Mesenchymal stem cell (in vitro differentiated cells and primary cell): Measurements from ENCODE around the gene INHBC.
A peak's percentile ranks its signal among the peaks of the same experiment; 100 is the strongest.

Source experiments
- DNase-seq: peaks from one replicate; pipeline ENCODE4 v3.0.0-alpha.2; 2013
- H2AFZ ChIP-seq: one replicate; pipeline ENCODE4 v1.6.1; 2013; ENCODE audit warnings: low read depth, mild to moderate bottlenecking, control low read depth, inconsistent platforms, low read length, moderate library complexity
- H2AK5ac ChIP-seq: 2 replicates; pipeline ENCODE4 v1.6.1; 2013; ENCODE audit warnings: low read length, moderate library complexity, mild to moderate bottlenecking, inconsistent platforms; ENCODE audit not compliant: severe bottlenecking
- H2BK120ac ChIP-seq: one replicate; pipeline ENCODE4 v1.6.1; 2013; ENCODE audit warnings: low read depth, mild to moderate bottlenecking, inconsistent platforms, low read length, moderate library complexity
- H2BK12ac ChIP-seq, 2 experiments: one replicate each; pipeline ENCODE4 v1.6.1; 2013; ENCODE audit warnings: inconsistent platforms in 2 of 2, low read length in 2 of 2, mild to moderate bottlenecking in 2 of 2, moderate library complexity in 2 of 2, control low read depth in 1 of 2
- H2BK15ac ChIP-seq: one replicate; pipeline ENCODE4 v1.6.1; 2013; ENCODE audit warnings: mild to moderate bottlenecking, low read depth, inconsistent platforms; ENCODE audit not compliant: poor library complexity, severe bottlenecking
- H2BK5ac ChIP-seq: 2 replicates; pipeline ENCODE4 v1.6.1; 2013; ENCODE audit warnings: low read depth, mild to moderate bottlenecking, low read length, control low read depth, inconsistent platforms; ENCODE audit not compliant: poor library complexity, severe bottlenecking
- H3K14ac ChIP-seq, 2 experiments: one replicate each; pipeline ENCODE4 v1.6.1; 2013; ENCODE audit warnings: inconsistent platforms in 2 of 2, low read length in 2 of 2, control low read depth in 1 of 2, mild to moderate bottlenecking in 1 of 2, moderate library complexity in 1 of 2
- H3K18ac ChIP-seq, 2 experiments: one replicate each; pipeline ENCODE4 v1.6.1; 2013; ENCODE audit warnings: inconsistent platforms in 2 of 2, low read length in 2 of 2, control low read depth in 1 of 2, low read depth in 1 of 2, mild to moderate bottlenecking in 1 of 2
- H3K23ac ChIP-seq, 2 experiments: one replicate each; pipeline ENCODE4 v1.6.1; 2013; ENCODE audit warnings: inconsistent platforms in 2 of 2, low read length in 2 of 2, mild to moderate bottlenecking in 2 of 2, moderate library complexity in 2 of 2, control low read depth in 1 of 2
- H3K27ac ChIP-seq: 2 replicates; pipeline ENCODE4 v1.5.1; 2013; ENCODE audit warnings: mild to moderate bottlenecking, moderate library complexity, low read length, control low read depth, inconsistent platforms; ENCODE audit not compliant: poor library complexity, severe bottlenecking
- H3K27me3 ChIP-seq, 2 experiments: 2 replicates each; pipeline versions ENCODE4 v1.6.1 to v1.7.0; 2013; ENCODE audit warnings: low read length in 2 of 2, mild to moderate bottlenecking in 2 of 2, moderate library complexity in 2 of 2, control low read depth in 1 of 2, inconsistent platforms in 1 of 2; ENCODE audit not compliant: control insufficient read depth in 1 of 2, insufficient read depth in 1 of 2
- H3K36me3 ChIP-seq, 2 experiments: 2 replicates each; pipeline versions ENCODE4 v1.6.1 to v1.7.0; 2013; ENCODE audit warnings: low read length in 2 of 2, control low read depth in 1 of 2, inconsistent platforms in 1 of 2, low read depth in 1 of 2, mild to moderate bottlenecking in 1 of 2; ENCODE audit not compliant: insufficient read depth in 2 of 2, control insufficient read depth in 1 of 2
- H3K4ac ChIP-seq, 2 experiments: one replicate each; pipeline ENCODE4 v1.6.1; 2013; ENCODE audit warnings: inconsistent platforms in 2 of 2, low read length in 2 of 2, mild to moderate bottlenecking in 2 of 2, moderate library complexity in 2 of 2, control low read depth in 1 of 2, low read depth in 1 of 2
- H3K4me1 ChIP-seq: 2 replicates; pipeline ENCODE4 v1.6.1; 2013; ENCODE audit warnings: low read depth, low read length, control low read depth; ENCODE audit not compliant: control insufficient read depth, insufficient read depth
- H3K4me2 ChIP-seq: 2 replicates; pipeline ENCODE4 v1.6.1; 2013; ENCODE audit warnings: low read length, mild to moderate bottlenecking, inconsistent platforms; ENCODE audit not compliant: poor library complexity, severe bottlenecking
- H3K4me3 ChIP-seq, 2 experiments: 2 replicates each; pipeline versions ENCODE4 v1.5.1 to v1.7.0; 2013; ENCODE audit warnings: low read length in 2 of 2, mild to moderate bottlenecking in 2 of 2, control low read depth in 1 of 2, low read depth in 1 of 2; ENCODE audit not compliant: insufficient read depth in 1 of 2
- H3K79me1 ChIP-seq: replicated peaks from 2 replicates; pipeline ENCODE4 v1.6.1; 2013; ENCODE audit warnings: mild to moderate bottlenecking, control low read depth, low read length, inconsistent platforms; ENCODE audit not compliant: poor library complexity, severe bottlenecking
- H3K9ac ChIP-seq: 2 replicates; pipeline ENCODE4 v1.7.0; 2013; ENCODE audit warnings: mild to moderate bottlenecking, low read length, moderate library complexity
- H3K9me3 ChIP-seq: 2 replicates; pipeline ENCODE4 v1.7.0; 2013; ENCODE audit warnings: mild to moderate bottlenecking, low read length; ENCODE audit not compliant: control insufficient read depth
- H4K8ac ChIP-seq: one replicate; pipeline ENCODE4 v1.6.1; 2013; ENCODE audit warnings: inconsistent platforms, mild to moderate bottlenecking, low read length, moderate library complexity
- H4K91ac ChIP-seq: one replicate; pipeline ENCODE4 v1.6.1; 2013; ENCODE audit warnings: mild to moderate bottlenecking, low read length, inconsistent platforms
- WGBS: methylation state at CpG from one replicate; pipeline ENCODE4 v1.1.7; 2013; ENCODE audit warnings: mixed read lengths; 5-methylcytosine and 5-hydroxymethylcytosine counted together

Gene INHBC

DNA sequence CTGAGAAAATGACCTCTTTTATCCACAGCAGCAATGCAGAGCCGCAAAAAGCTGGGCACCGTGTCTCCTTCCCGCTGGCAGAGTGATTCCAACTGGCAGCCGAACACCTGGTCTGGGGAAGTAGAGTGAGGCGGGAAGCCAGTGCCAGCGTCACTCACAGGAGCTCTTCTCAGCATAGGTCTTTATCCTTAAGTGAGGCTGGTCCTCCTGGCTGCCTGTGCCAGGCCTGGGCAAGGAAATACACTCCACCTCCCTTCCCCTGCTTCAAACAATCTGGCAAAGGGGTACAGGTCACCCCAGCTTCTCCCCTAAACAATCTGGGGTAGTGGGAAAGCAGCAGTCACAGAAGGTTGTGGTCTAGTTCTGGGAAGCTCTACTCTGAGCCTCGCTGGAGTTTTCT, 40.3 kb downstream of the INHBC start:
- no peak for DNase-seq
- H3K27me3 ChIP-seq, result peaks cover 78 to 98% of the 10 kb centered on the region in 2 experiments
- 67% methylated on average over 7 of the region's 7 CpGs for WGBS

DNA sequence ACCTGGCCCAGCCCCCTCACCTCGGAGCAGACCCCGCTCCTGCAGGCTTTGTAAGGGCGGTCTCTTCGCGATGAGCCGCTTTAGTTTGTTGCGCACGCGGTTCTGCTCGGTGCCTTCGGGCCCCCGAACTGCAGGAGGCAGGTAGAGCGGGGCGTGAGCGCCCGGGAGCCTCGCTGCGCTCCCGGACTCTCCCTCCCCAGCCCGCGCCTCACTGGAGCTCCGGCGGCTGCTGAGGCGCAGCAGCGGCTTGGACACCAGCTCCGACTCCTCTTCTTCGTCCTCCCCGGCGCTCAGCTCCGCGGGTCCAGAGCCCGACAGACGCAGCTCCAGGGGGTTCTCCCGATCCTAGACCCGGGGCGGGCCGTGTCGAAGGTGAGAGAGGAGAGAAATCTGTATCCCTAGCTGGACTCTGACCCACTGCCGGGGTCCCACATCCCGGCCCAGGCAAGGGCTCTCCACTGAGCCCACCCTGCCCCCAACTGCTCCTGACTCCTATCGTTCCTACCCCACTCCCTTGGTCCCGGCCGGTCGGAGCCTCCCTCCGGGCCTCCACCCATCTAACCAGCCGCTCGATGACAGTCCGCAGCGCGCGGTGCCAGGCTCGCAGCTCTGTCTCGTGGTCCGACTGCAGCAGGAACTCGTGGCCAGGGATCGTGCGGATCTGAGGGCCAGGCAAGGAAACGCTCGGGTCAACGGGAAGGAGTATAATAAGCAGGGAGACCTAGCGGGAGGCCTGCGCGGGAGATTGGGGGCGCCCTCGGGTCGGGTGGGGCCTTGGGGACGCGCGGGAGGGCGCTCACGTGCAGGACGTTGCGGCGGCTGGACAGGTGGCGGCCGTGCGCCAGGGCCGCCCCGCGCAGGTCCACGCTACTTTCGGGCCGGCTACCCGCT, 40.9 kb downstream of the INHBC start:
- Histone ChIP-seq H3K4me2 (peak overlapping the region; percentile 72), H3K36me3 (no peaks in the 10 kb centered on the region), H2BK120ac (no peak overlapping the region), H2BK15ac (no peak overlapping the region), H4K91ac (no peak overlapping the region), H3K27me3 (peaks cover 72 to 96% of the 10 kb centered on the region in 2 experiments), H3K9me3 (no peaks in the 10 kb centered on the region), H3K4me1 (peaks cover 17% of the 10 kb centered on the region), H3K9ac (no peak overlapping the region), H2BK5ac (no peak overlapping the region), H2AK5ac (no peak overlapping the region), H2BK12ac (no peak overlapping the region), H3K14ac (no peak overlapping the region), H3K18ac (no peak overlapping the region), H3K4ac (no peak overlapping the region), H3K4me3 (peak overlapping the region; percentile 4 to 55), H2AFZ (peak overlapping the region; percentile 24), H4K8ac (no peak overlapping the region), H3K79me1 (no peaks in the 10 kb centered on the region), H3K27ac (no peak overlapping the region), H3K23ac (peak overlapping the region in 1 of 2 experiments; percentile 76)
- WGBS, result 4% methylated on average over 56 of the region's 84 CpGs
- DNase-seq, result peak; percentile 51

More for the DNA sequence above, 40.3 kb downstream of the INHBC start:
- Histone ChIP-seq H2BK120ac (no peak overlapping the region), H3K4ac (no peak overlapping the region), H3K14ac (no peak overlapping the region), H2BK5ac (no peak overlapping the region), H3K27ac (no peak overlapping the region), H4K8ac (no peak overlapping the region), H3K79me1 (no peaks in the 10 kb centered on the region), H3K4me3 (no peak overlapping the region), H3K4me1 (peaks cover 17% of the 10 kb centered on the region), H2AK5ac (no peak overlapping the region), H3K18ac (no peak overlapping the region), H3K9ac (no peak overlapping the region), H2BK15ac (no peak overlapping the region), H3K36me3 (no peaks in the 10 kb centered on the region), H3K9me3 (no peaks in the 10 kb centered on the region), H2BK12ac (no peak overlapping the region), H3K4me2 (peak overlapping the region; percentile 72), H3K23ac (peak overlapping the region in 1 of 2 experiments; percentile 76), H4K91ac (no peak overlapping the region), H2AFZ (no peak overlapping the region)

DNA sequence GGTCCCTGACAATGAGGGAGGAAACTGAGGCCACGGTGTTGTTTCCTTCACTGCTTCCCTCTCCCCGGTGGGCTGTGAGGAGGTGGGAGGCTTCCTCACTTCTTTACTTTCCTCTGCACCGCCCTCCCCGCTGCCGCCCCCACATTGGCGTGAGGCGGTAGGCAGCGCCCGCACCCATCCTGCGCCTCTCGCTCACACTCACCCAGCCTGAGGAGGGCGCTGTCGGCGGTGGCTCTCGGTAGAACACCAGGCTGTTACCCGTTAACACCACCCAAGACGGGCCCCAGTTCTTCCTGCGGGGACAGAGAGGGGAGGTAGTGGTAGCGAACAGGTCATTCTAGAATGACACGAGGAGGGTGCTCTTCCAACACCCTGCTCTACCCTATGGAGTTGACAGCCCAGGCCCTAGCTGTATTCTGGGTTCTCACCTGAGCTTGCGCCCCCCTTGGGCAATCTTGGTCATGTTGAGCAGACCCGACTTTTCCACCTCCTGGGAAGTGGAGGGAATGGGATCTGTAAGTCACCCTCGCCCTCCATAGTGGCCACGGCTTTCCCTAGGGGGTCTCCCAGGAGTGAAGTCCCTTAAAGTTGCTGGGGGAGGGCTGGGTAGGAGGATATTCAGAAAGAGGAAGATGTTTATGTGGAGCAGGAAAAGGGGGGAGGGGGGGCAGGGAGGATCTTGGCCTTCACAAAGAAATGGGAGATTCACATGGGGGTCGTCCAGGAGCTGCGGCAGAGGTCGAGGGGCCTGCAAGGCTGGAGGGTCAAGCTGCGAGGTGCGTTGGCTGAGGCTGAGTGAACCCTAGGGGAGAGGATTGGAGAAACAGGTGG, 41.8 kb downstream of the INHBC start:
- Histone ChIP-seq H3K18ac (no peak overlapping the region), H3K4ac (no peak overlapping the region), H3K9ac (no peak overlapping the region), H2BK5ac (no peak overlapping the region), H3K27me3 (peaks cover 63 to 96% of the 10 kb centered on the region in 2 experiments), H4K8ac (no peak overlapping the region), H3K27ac (no peak overlapping the region), H3K36me3 (no peaks in the 10 kb centered on the region), H3K4me3 (peak overlapping the region in 1 of 2 experiments; percentile 55), H3K14ac (no peak overlapping the region), H3K23ac (no peak overlapping the region), H2BK120ac (no peak overlapping the region), H3K4me2 (no peak overlapping the region), H3K4me1 (peaks cover 17% of the 10 kb centered on the region), H3K79me1 (no peaks in the 10 kb centered on the region), H2BK12ac (no peak overlapping the region), H2AFZ (no peak overlapping the region), H2AK5ac (no peak overlapping the region), H3K9me3 (no peaks in the 10 kb centered on the region), H2BK15ac (no peak overlapping the region), H4K91ac (no peak overlapping the region)
- whole genome bisulfite sequencing, result 43% methylated on average over 22 of the region's 29 CpGs
- no peak for DNase-seq
